Immature natural killer cell (primary cell): ENCODE data around the gene MEST. TPM values are rescaled to one million over a fixed set of nuclear protein-coding genes. Genes with fewer than 3 reads are reported as not detected.
"Not testable (repeated sequence)": the region's sequence is repeated elsewhere in the genome, so short reads cannot be mapped to it uniquely, and the experiment has no call there.

Source experiments
- DNase-seq, 3 donors: peaks; one replicate each; pipeline ENCODE4 v3.0.0; 2022; ENCODE audit warnings: mixed read lengths in 1 of 3
- H3K27ac Mint-ChIP-seq, 6 donors: one replicate each; pipeline ENCODE4 v1.8.0; 2020; ENCODE audit warnings: mixed read lengths in 6 of 6, mild to moderate bottlenecking in 5 of 6, inconsistent platforms in 4 of 6, moderate library complexity in 3 of 6
- H3K27me3 Mint-ChIP-seq, 3 donors: one replicate each; pipeline ENCODE4 v1.8.0; 2020 to 2021; ENCODE audit warnings: low read depth in 3 of 3, mild to moderate bottlenecking in 3 of 3, mixed read lengths in 3 of 3, moderate library complexity in 3 of 3, inconsistent platforms in 1 of 3
- H3K36me3 Mint-ChIP-seq, 3 donors: one replicate each; pipeline ENCODE4 v1.8.0; 2020; ENCODE audit warnings: mixed read lengths in 3 of 3, inconsistent platforms in 2 of 3, mild to moderate bottlenecking in 2 of 3
- H3K4me1 Mint-ChIP-seq, 2 donors: one replicate each; pipeline ENCODE4 v1.8.0; 2020; ENCODE audit warnings: inconsistent platforms in 2 of 2, mild to moderate bottlenecking in 2 of 2, mixed read lengths in 2 of 2, moderate library complexity in 1 of 2
- H3K4me3 Mint-ChIP-seq, 5 donors: one replicate each; pipeline ENCODE4 v1.8.0; 2020; ENCODE audit warnings: mild to moderate bottlenecking in 5 of 5, mixed read lengths in 5 of 5, inconsistent platforms in 3 of 5, moderate library complexity in 3 of 5
- H3K9me3 Mint-ChIP-seq, 6 donors: one replicate each; pipeline ENCODE4 v1.8.0; 2020; ENCODE audit warnings: mild to moderate bottlenecking in 6 of 6, mixed read lengths in 6 of 6, inconsistent platforms in 4 of 6, moderate library complexity in 3 of 6
- polyA plus RNA-seq, 3 donors: library from polyadenylated mRNA; unstranded; fragments of 300-500 nt; fragmentation: Illumina TruSeq; gene quantifications; one replicate each; pipeline ENCODE4 v1.2.3, GENCODE V29; 2021

The MEST gene
- polyA plus RNA-seq, 3 donors from 2014 or later, result 0.53 to 12.9 (median 3.0) TPM

DNA sequence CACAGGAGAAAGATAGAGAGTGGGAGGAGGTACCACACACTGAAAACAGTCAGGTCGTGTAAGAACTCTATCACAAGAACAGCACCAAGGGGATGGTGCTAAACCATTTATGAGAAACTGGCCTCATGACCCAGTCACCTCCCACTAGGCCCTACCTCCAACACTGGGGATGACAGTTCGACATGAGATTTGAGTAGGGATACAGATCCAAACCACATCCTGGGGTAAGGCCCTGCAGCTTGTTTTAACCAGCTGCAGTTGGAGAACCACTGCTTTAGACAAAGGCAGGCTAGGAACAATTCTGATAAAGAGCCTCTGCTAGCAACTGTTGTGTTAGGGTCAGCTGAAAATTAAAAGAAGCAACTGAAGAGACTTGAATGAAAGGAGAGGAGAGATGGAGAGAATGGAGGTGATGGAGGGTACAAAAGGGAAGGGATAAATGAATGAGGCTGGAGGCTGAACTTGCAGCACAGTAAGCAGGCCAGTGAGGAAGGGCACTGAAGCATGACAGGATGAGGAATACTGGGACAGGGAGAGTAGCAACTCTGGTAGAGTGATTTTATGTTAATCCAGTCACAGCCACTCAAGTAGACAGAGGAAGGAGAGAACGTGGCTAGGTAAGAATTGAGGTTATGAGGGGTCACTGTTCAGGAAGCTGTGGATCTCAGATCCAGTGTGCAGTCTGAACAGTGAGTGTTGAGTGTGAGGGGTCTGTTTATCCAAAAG is 23.6 kb downstream of the MEST start:
- Mint-ChIP-seq H3K27ac (no peak overlapping the region), H3K4me3 (no peak overlapping the region)

DNA sequence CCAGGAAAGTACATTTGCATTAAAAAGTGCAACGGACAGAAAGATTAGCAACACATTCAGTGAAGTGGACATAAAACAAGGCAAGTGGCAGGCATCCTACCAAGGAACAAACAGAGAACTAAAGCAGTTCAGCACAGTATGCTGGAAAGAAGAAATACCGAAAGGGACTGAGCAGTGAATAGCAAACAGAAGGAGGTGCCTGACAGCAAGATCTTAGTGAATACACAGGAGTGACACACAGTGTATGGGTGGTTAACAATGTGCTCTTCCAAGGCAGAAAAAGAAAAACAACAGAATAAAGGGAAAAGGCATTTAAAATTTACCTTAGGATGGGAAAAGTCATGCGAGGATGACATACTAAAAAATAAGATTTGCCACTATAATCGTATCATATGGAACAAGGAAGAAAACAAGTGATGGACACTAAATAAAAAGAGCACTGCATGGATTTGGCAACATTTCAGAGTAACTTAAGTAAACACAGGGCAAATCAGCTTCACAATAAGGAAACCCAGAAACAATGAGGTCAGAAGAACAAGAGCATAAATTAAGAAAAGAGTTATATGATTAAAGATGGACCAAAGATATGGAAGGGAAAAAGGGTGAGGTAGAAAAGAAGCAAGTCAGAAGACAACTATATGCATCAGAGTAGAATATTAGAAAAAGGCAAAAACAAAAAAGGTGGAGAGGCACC is 29.5 kb downstream of the MEST start:
- no peaks in the 10 kb centered on the region for H3K36me3 Mint-ChIP-seq
- DNase-seq, result no peak
- H3K27ac Mint-ChIP-seq, result no peak overlapping the region
- H3K4me1 Mint-ChIP-seq, result no peaks in the 10 kb centered on the region
- no peak overlapping the region for H3K4me3 Mint-ChIP-seq
- H3K9me3 Mint-ChIP-seq, result no peaks in the 10 kb centered on the region
- H3K27me3 Mint-ChIP-seq, result no peaks in the 10 kb centered on the region

More for the DNA sequence above, 23.6 kb downstream of the MEST start:
- H3K36me3 Mint-ChIP-seq, result no peaks in the 10 kb centered on the region
- DNase-seq, result no peak
- H3K4me1 Mint-ChIP-seq, result no peaks in the 10 kb centered on the region
- H3K9me3 Mint-ChIP-seq, result no peaks in the 10 kb centered on the region
- no peaks in the 10 kb centered on the region for H3K27me3 Mint-ChIP-seq

DNA sequence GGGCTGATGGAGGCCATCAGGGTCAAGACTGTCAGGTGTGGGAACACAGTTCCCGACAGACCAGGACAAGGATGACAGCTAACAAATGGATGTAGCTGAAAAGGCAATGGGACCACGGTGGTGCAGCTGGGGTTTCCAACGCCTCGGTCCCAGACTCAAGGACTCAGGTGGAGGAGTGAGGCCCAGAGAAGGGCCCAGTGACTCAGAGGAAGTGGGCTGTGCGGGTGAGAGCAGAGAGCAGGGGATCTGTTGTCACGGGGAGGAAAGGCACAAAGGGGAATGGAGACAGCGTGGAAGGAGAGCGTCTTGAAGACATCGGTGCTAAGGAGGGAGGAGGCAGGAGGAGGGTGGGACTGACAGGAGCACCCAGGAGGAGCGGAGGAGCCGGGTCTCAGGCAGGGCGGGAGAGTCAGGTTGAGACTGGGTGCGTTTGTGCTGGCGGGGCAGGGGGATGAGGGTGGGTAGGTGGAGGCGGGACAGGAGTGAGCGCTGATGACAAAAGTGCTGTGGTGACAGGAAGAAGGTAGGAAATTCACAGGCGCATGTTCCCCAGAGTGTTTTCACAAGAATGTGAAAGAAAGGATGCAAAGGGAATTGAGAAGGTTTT is 31.7 kb downstream of the MEST start:
- not testable (repeated sequence) for H3K27me3 Mint-ChIP-seq

DNA sequence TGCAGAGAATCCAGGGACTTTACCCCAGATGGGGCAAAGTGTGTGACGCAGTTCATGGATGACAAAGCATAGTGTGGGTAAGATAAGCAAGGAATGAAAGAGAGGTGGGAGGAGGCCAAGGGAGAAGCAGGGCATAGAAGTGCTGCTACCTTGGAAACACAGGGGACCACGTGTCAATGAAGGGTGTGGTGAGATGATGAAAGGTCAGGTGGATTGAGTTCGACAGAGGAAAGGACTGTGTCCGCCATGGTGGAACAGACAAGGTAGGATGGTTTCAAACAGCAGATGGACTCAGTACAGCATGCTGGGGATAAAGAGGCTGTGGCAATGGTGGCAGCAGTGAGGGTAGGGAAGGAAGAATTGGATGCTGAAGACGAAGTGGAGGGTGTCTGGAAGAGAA is 32.7 kb downstream of the MEST start:
- Mint-ChIP-seq H3K4me1 (peaks cover 0 to 4% of the 10 kb centered on the region in 2 donors), H3K27me3 (peaks cover 0 to 4% (median 1%) of the 10 kb centered on the region in 3 donors), H3K27ac (no peak overlapping the region), H3K9me3 (no peaks in the 10 kb centered on the region), H3K4me3 (no peak overlapping the region), H3K36me3 (peaks cover 8 to 15% (median 9%) of the 10 kb centered on the region in 3 donors)
- DNase-seq, result no peak

More for the DNA sequence above, 31.7 kb downstream of the MEST start:
- H3K27ac Mint-ChIP-seq, H3K4me3 Mint-ChIP-seq, H3K9me3 Mint-ChIP-seq, H3K4me1 Mint-ChIP-seq, DNase-seq, H3K36me3 Mint-ChIP-seq: not testable (repeated sequence)

DNA sequence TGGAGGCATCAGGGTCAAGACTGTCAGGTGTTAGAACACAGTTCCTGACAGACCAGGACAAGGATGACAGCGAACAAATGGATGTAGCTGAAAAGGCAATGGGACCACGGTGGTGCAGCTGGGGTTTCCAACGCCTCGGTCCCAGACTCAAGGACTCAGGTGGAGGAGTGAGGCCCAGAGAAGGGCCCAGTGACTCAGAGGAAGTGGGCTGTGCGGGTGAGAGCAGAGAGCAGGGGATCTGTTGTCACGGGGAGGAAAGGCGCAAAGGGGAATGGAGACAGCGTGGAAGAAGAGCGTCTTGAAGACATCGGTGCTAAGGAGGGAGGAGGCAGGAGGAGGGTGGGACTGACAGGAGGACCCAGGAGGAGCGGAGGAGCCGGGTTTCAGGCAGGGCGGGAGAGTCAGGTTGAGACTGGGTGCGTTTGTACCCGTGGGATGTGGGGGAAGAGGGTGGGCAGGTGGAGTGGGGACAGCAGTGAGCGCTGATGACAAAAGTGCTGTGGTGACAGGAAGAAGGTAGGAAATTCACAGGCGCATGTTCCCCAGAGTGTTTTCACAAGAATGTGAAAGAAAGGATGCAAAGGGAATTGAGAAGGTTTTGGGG is 36.0 kb downstream of the MEST start:
- Mint-ChIP-seq H3K36me3 (peaks cover 17 to 23% (median 18%) of the 10 kb centered on the region in 3 donors), H3K4me3 (peak overlapping the region in 1 of 5 donors; percentile 65)
- H3K9me3 Mint-ChIP-seq, H3K4me1 Mint-ChIP-seq, H3K27ac Mint-ChIP-seq, H3K27me3 Mint-ChIP-seq: not testable (repeated sequence)
- DNase-seq, result peak in 1 of 3 donors; percentile 1

DNA sequence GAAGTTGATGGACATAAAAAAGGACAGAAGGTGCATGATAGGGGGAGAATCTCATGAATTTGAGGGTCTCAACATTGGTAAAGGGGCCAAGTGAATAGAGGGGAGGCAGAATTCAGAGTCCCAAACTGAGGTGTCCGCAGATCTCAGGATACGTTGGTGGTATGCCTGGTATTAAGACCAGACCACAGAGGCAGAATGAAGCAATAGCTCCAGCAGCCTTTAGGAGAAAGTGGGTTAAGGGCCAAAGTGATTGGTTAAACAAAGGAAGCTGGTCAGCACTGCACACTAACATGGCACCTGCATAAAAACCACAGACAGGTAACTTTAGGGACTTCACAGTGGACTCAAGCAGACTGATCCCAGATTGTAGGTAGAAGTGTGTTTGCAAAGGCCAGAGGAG is 37.5 kb downstream of the MEST start:
- Mint-ChIP-seq H3K4me3 (no peak overlapping the region), H3K27ac (no peak overlapping the region), H3K9me3 (no peaks in the 10 kb centered on the region), H3K36me3 (peaks cover 17 to 23% (median 18%) of the 10 kb centered on the region in 3 donors), H3K4me1 (peaks cover 0 to 4% of the 10 kb centered on the region in 2 donors), H3K27me3 (peaks cover 0 to 8% (median 3%) of the 10 kb centered on the region in 3 donors)
- no peak for DNase-seq

DNA sequence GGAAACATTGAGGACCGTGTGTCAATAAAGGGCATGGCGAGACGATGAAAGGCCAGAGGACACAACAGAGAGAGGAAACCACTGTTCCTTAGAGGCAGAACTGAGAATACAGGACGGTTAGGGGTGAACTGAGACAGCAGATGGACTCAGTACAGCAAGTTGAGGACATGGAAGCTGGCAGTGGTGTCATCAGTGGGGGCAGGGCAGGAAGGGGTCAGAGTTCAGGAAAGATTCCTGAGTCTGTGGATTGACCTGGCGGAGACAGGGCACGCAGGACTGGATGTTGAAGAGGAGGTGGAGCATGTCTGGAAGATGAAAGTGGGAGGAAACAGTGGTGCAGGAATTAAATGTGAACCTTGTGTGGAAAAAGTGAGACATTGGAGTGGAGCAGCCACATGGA is 46.0 kb downstream of the MEST start:
- not testable (repeated sequence) for DNase-seq, H3K4me3 Mint-ChIP-seq, H3K27ac Mint-ChIP-seq, H3K4me1 Mint-ChIP-seq, H3K27me3 Mint-ChIP-seq, H3K36me3 Mint-ChIP-seq, H3K9me3 Mint-ChIP-seq

DNA sequence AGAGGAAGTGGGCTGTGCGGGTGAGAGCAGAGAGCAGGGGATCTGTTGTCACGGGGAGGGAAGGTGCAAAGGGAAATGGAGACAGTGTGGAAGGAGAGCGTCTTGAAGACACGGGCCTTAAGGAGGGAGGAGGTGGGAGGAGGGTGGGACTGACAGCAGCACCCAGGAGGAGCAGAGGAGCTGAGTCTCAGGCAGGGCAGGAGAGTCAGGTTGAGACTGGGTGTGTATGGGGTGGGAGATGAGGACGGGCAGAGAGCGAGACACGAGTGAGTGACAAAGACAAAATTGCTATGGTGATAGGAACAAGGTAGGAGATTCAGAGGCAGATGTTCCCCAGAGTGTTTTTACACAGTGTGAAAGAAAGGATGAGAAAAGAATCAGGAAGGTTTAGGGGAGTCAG is 49.4 kb downstream of the MEST start:
- DNase-seq, H3K4me3 Mint-ChIP-seq, H3K9me3 Mint-ChIP-seq, H3K27me3 Mint-ChIP-seq, H3K4me1 Mint-ChIP-seq: not testable (repeated sequence)
- Mint-ChIP-seq H3K36me3 (peaks cover 5 to 11% (median 11%) of the 10 kb centered on the region in 3 donors), H3K27ac (peak overlapping the region in 1 of 6 donors; percentile 78)

DNA sequence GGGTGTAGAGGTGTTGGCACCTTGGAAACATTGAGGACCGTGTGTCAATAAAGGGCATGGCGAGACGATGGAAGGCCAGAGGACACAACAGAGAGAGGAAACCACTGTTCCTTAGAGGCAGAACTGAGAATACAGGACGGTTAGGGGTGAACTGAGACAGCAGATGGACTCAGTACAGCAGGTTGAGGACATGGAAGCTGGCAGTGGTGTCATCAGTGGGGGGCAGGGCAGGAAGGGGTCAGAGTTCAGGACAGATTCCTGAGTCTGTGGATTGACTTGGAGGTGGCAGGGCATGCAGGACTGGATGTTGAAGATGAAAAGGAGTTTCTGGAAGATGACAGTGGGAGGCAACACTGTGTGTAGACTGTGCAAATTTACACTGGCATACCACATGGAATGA is 50.4 kb downstream of the MEST start:
- not testable (repeated sequence) for H3K9me3 Mint-ChIP-seq, H3K4me3 Mint-ChIP-seq, H3K27ac Mint-ChIP-seq, H3K27me3 Mint-ChIP-seq, DNase-seq, H3K4me1 Mint-ChIP-seq
- H3K36me3 Mint-ChIP-seq, result peaks cover 5 to 13% (median 13%) of the 10 kb centered on the region in 3 donors

DNA sequence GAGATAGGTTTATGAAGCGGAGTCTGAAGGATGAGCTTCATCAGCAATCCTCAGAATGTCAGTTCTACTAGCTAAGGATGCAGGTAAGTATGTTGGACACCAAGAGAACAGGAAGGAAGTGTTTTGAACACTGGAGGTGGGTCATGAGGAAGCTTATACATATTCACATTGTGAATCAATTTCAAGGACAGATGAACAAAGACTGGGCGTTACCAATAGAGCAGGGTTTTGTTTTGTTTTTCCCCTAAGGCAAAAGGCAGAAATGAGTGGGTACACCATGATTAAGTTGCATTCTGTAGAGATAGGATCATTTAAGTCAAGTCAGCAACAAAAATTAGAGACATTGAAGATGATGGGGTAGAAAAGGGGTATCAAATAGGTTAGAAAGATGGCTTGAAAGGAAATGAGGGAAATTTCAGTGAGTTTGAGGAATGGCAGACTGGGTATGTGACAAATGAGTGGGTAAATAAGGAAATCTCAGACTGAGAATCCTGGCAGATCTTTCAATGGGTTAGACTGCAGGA is 51.7 kb downstream of the MEST start:
- Mint-ChIP-seq H3K9me3 (no peaks in the 10 kb centered on the region), H3K4me3 (no peak overlapping the region), H3K27me3 (no peaks in the 10 kb centered on the region), H3K4me1 (peaks cover 0 to 2% of the 10 kb centered on the region in 2 donors), H3K36me3 (peaks cover 5 to 17% (median 13%) of the 10 kb centered on the region in 3 donors), H3K27ac (no peak overlapping the region)
- DNase-seq, result no peak

DNA sequence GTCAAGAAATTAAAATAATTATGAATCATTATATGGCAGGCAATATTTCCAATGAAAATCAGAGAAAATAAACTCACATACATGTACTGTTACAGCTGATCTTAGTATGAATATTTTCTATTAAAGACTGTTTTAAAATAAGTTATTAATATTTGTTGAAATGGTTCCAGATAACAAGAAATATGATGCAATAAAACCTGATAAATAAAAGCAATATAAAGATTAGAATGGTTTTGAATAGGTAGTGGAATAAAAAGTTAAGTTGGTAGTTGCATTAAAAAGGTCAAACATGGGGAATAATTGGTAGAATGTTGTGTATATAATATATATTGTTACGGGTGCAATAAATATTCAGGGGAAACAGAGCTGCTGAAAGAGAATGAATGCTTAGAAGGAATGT is 52.5 kb downstream of the MEST start:
- Mint-ChIP-seq H3K9me3 (no peaks in the 10 kb centered on the region), H3K27ac (no peak overlapping the region), H3K4me3 (no peak overlapping the region), H3K4me1 (peaks cover 0 to 2% of the 10 kb centered on the region in 2 donors), H3K36me3 (peaks cover 9 to 22% (median 18%) of the 10 kb centered on the region in 3 donors), H3K27me3 (no peaks in the 10 kb centered on the region)
- no peak for DNase-seq

DNA sequence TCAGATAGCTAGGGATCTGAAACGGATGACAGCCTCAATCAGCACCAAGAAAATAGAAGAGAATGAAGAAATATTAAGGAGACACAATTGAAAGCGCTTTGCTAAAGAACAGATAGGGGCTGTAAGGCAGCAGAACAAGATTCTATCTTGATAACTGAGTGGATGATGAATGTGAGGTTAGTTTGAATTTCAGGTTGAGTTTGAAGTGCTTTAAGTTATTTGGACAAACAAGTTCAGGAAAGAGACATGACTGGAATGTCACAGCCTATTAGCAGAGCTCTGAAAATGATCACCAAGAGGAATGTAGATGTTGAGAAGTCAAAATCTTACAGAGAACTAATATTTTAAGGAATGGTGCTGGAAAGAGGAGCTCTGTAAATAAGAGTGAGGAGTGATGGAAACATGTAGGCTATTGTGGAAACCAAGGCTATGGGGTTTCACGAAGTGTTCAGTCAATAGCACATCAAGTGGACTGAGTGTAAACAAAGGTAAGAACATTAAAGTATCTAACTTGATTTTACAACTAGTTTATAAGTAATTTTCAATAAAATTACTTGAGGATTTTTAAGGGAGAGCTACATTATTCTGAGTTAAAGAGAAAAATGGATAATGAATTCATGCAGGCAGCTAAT is 61.6 kb downstream of the MEST start:
- no peaks in the 10 kb centered on the region for H3K9me3 Mint-ChIP-seq
- no peaks in the 10 kb centered on the region for H3K4me1 Mint-ChIP-seq
- no peak overlapping the region for H3K27ac Mint-ChIP-seq
- H3K36me3 Mint-ChIP-seq, result peaks cover 5 to 21% (median 19%) of the 10 kb centered on the region in 3 donors
- no peak for DNase-seq
- no peaks in the 10 kb centered on the region for H3K27me3 Mint-ChIP-seq
- no peak overlapping the region for H3K4me3 Mint-ChIP-seq

DNA sequence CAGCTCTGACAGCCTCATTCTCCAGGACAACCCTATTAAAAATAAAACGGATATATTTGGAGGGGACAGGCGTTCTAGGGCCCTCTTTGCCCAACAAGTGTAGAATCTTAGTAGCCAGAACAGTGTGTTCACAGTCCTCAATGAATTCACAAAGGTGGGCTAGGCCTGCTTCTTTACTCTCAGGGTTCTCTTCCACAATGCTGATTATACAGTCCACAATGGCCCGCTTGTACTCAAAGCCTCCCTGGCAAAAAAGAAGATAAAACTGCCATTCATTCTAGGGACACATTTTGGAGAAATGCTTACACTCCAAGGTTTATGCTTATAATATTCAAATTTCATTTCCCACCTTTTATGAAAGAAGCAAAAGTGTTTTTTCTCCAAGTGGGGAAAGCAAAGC is 62.6 kb downstream of the MEST start:
- peaks cover 0 to 21% (median 15%) of the 10 kb centered on the region in 3 donors for H3K36me3 Mint-ChIP-seq
- DNase-seq, result no peak
- no peak overlapping the region for H3K4me3 Mint-ChIP-seq
- no peaks in the 10 kb centered on the region for H3K27me3 Mint-ChIP-seq
- no peaks in the 10 kb centered on the region for H3K9me3 Mint-ChIP-seq
- H3K4me1 Mint-ChIP-seq, result no peaks in the 10 kb centered on the region
- no peak overlapping the region for H3K27ac Mint-ChIP-seq
